B cell (primary cell): ENCODE measurements around the gene CBX3. TPM values are rescaled to one million over a fixed set of nuclear protein-coding genes. Genes with fewer than 3 reads are reported as not detected.
"Not testable (repeated sequence)": the region's sequence is repeated elsewhere in the genome, so short reads cannot be mapped to it uniquely, and the experiment has no call there.

Experiments
- ATAC-seq: fragments of 200-7000 bp; cut with Tn5 transposase; one replicate; pipeline ENCODE4 v1.10.0; 2021; ENCODE audit warnings: low read depth, mild to moderate bottlenecking, moderate number of reproducible peaks, moderate library complexity
- CTCF ChIA-PET: fragments of 350-600 bp; sonication (Branson Sonifier 250); formaldehyde crosslinking; loops from one replicate; lab custom pipeline; 2021; ENCODE audit warnings: antibody characterized with exemption, inconsistent platforms; lab: Charles Lee
- POLR2A ChIA-PET: fragments of 350-600 bp; sonication (Branson Sonifier 250); formaldehyde crosslinking; loops from one replicate; lab custom pipeline; 2021; ENCODE audit warnings: antibody characterized with exemption; lab: Charles Lee
- DNase-seq: peaks from one replicate; pipeline ENCODE4 v3.0.0; 2013
- H2AFZ ChIP-seq: 2 replicates; pipeline ENCODE4 v1.6.1; 2012; ENCODE audit warnings: mild to moderate bottlenecking, low read depth, low read length; ENCODE audit not compliant: insufficient read depth, poor library complexity, severe bottlenecking
- H3K27ac ChIP-seq, 2 donors: 1 replicate in 1 of 2; 2 replicates in 1 of 2; pipeline ENCODE4 v1.5.1; 2012 to 2013; ENCODE audit warnings: low read length in 2 of 2, mild to moderate bottlenecking in 2 of 2, moderate library complexity in 1 of 2
- H3K27me3 ChIP-seq, 4 experiments: fragments of 200-600 bp in 1 of 4; sonication (generic) in 1 of 4; replicated peaks in 1 of 4; 1 replicate in 2 of 4; 2 replicates in 2 of 4; pipeline versions ENCODE4 v1.6.1 to v1.7.0; 2013 to 2016; ENCODE audit warnings: low read length in 3 of 4, mild to moderate bottlenecking in 2 of 4, mixed read lengths in 1 of 4, moderate library complexity in 1 of 4; ENCODE audit not compliant: insufficient read depth in 4 of 4, control insufficient read depth in 3 of 4; ENCODE audit errors: control extremely low read depth in 1 of 4
- H3K36me3 ChIP-seq, 2 experiments: replicated peaks in 1 of 2; 1 replicate in 1 of 2; 2 replicates in 1 of 2; pipeline versions ENCODE4 v1.6.1 to v1.7.1; 2013; ENCODE audit warnings: low read length in 1 of 2; ENCODE audit not compliant: insufficient read depth in 2 of 2, control insufficient read depth in 1 of 2; ENCODE audit errors: control extremely low read depth in 1 of 2, extremely low read depth in 1 of 2
- H3K4me1 ChIP-seq, 2 donors: fragments of 200-600 bp in 1 of 2; sonication (generic) in 1 of 2; 1 replicate in 1 of 2; 2 replicates in 1 of 2; pipeline versions ENCODE4 v1.5.1 to v1.6.1; 2013 to 2017; ENCODE audit warnings: low read length in 2 of 2; ENCODE audit not compliant: control insufficient read depth in 2 of 2, insufficient read depth in 2 of 2
- H3K4me2 ChIP-seq: replicated peaks from 2 replicates; pipeline ENCODE3; 2012; ENCODE audit warnings: mild to moderate bottlenecking, low read depth, low read length; ENCODE audit not compliant: poor library complexity, severe bottlenecking
- H3K4me3 ChIP-seq, 5 experiments: fragments of 200-600 bp in 1 of 5; sonication (generic) in 1 of 5; 1 replicate in 3 of 5; 2 replicates in 2 of 5; pipeline versions ENCODE4 v1.5.1 to v1.7.0; 2011 to 2016; ENCODE audit warnings: low read length in 4 of 5, mild to moderate bottlenecking in 4 of 5, low read depth in 2 of 5, control low read depth in 1 of 5, moderate library complexity in 1 of 5; ENCODE audit not compliant: insufficient read depth in 1 of 5; ENCODE audit errors: control extremely low read depth in 1 of 5, extremely low read depth in 1 of 5
- H3K79me2 ChIP-seq: fragments of 200-600 bp; sonication (generic); one replicate; pipeline ENCODE4 v1.6.0; 2016; ENCODE audit warnings: low read length; ENCODE audit not compliant: control insufficient read depth, insufficient read depth
- H3K9ac ChIP-seq: fragments of 200-600 bp; sonication (generic); 2 replicates; pipeline ENCODE4 v1.6.1; 2017; ENCODE audit warnings: mild to moderate bottlenecking, low read length, moderate library complexity
- H3K9me3 ChIP-seq, 3 donors: one replicate each; pipeline versions ENCODE4 v1.6.1 to v1.7.1; 2013; ENCODE audit warnings: low read length in 2 of 3; ENCODE audit not compliant: control insufficient read depth in 2 of 3, insufficient read depth in 1 of 3; ENCODE audit errors: control extremely low read depth in 1 of 3
- H4K20me1 ChIP-seq: 2 replicates; pipeline ENCODE4 v1.6.0; 2012; ENCODE audit warnings: mild to moderate bottlenecking, low read length; ENCODE audit not compliant: insufficient read depth, control insufficient read depth, poor library complexity, severe bottlenecking
- H3K27ac Mint-ChIP-seq: one replicate; pipeline ENCODE4 v1.8.0; 2021; ENCODE audit warnings: mixed read lengths
- H3K27me3 Mint-ChIP-seq: one replicate; pipeline ENCODE4 v1.8.0; 2021; ENCODE audit warnings: mixed read lengths
- H3K4me1 Mint-ChIP-seq: one replicate; pipeline ENCODE4 v1.8.0; 2021; ENCODE audit warnings: mixed read lengths
- H3K4me3 Mint-ChIP-seq: one replicate; pipeline ENCODE4 v1.8.0; 2021; ENCODE audit warnings: mixed read lengths
- H3K9me3 Mint-ChIP-seq: one replicate; pipeline ENCODE4 v1.8.0; 2022; ENCODE audit warnings: mixed read lengths; ENCODE audit not compliant: insufficient read depth
- WGBS: methylation state at CpG from one replicate; pipeline ENCODE4 v1.1.5; 2013; ENCODE audit warnings: missing lambda C conversion rate; ENCODE audit not compliant: insufficient coverage; 5-methylcytosine and 5-hydroxymethylcytosine counted together
- intact Hi-C: fragments of 100-400 bp; cut with micrococcal nuclease; formaldehyde crosslinking; loops from one replicate; pipeline ENCODE4 v1.10.0; 2022
- polyA plus RNA-seq: library from polyadenylated mRNA; depleted of rRNA; stranded (reverse); fragments of >200 nt; gene quantifications from 2 replicates; pipeline ENCODE4 v1.2.3, GENCODE V29; 2012
- total RNA-seq, 2 donors: library from RNA; stranded (reverse); fragments of 120-200 nt in 1 of 2; gene quantifications; 1 replicate in 1 of 2; 2 replicates in 1 of 2; pipeline versions ENCODE4 v1.2.3 to v1.2.4, GENCODE V29; 2013 to 2022

CBX3 gene
- total and polyA plus RNA-seq, 2 donors (not counting 1 experiment from before 2014, with no cell fraction given) = 43.9 to 126 TPM

- CTCF ChIA-PET, H3K79me2 ChIP-seq, H3K4me2 ChIP-seq, intact Hi-C loops, H3K4me3 Mint-ChIP-seq, H3K36me3 ChIP-seq, H3K9me3 ChIP-seq, H3K27ac Mint-ChIP-seq, POLR2A ChIA-PET, H3K9me3 Mint-ChIP-seq, H3K27me3 ChIP-seq, H3K27me3 Mint-ChIP-seq, H3K9ac ChIP-seq, H3K4me3 ChIP-seq, H3K4me1 ChIP-seq, H3K27ac ChIP-seq, DNase-seq, H2AFZ ChIP-seq, H4K20me1 ChIP-seq, ATAC-seq: not testable (repeated sequence)
- peaks cover 14% of the 10 kb centered on the region for H3K4me1 Mint-ChIP-seq
- WGBS = 98% methylated on average over 13 of the region's 26 CpGs
Observed at GRCh38 chr7:26176696-26177095, 24.8 kb upstream of the CBX3 start.

- H3K27ac Mint-ChIP-seq, H3K27ac ChIP-seq, H3K4me2 ChIP-seq, H3K27me3 Mint-ChIP-seq, H3K36me3 ChIP-seq, POLR2A ChIA-PET, H2AFZ ChIP-seq, DNase-seq, H4K20me1 ChIP-seq, intact Hi-C loops, ATAC-seq, H3K27me3 ChIP-seq, CTCF ChIA-PET, H3K4me1 ChIP-seq, H3K9ac ChIP-seq, H3K4me3 Mint-ChIP-seq, H3K79me2 ChIP-seq, H3K4me3 ChIP-seq, H3K9me3 Mint-ChIP-seq, H3K9me3 ChIP-seq: not testable (repeated sequence)
- WGBS = 92% methylated on average over 8 of the region's 20 CpGs
- peaks cover 19% of the 10 kb centered on the region for H3K4me1 Mint-ChIP-seq
Observed at GRCh38 chr7:26177269-26177668, 24.3 kb upstream of the CBX3 start.
